ENCODE measurements around the gene HNRNPUL2. TPM values are rescaled to one million over a fixed set of nuclear protein-coding genes. Genes with fewer than 3 reads are reported as not detected.
"Not testable (repeated sequence)": the region's sequence is repeated elsewhere in the genome, so short reads cannot be mapped to it uniquely, and the experiment has no call there.

HNRNPUL2 gene
- total RNA-seq, 1 donor = 17.3 TPM

- H3K4me3 ChIP-seq (ENCODE audit: low read depth, low read length) = no peak overlapping the region
- TF ChIP-seq CTCF (IDR thresholded peaks at IDR 0.05; ENCODE audit: insufficient read depth, low read depth, low read length) = no peak
- no peak for DNase-seq (ENCODE audit: low read depth)
Measured at GRCh38 chr11:62747475-62748160, 20.4 kb upstream of the HNRNPUL2 start.

- H3K4me3 ChIP-seq (ENCODE audit: low read depth, low read length) = no peak overlapping the region
- no peak for DNase-seq (ENCODE audit: low read depth)
- TF ChIP-seq CTCF (IDR thresholded peaks at IDR 0.05; ENCODE audit: insufficient read depth, low read depth, low read length) = no peak
Measured at GRCh38 chr11:62737196-62737595, 9.9 kb upstream of the HNRNPUL2 start.

- peak; percentile 55 for DNase-seq (ENCODE audit: low read depth)
- peak; percentile 22 for TF ChIP-seq CTCF (IDR thresholded peaks at IDR 0.05; ENCODE audit: insufficient read depth, low read depth, low read length)
- no peak overlapping the region for H3K4me3 ChIP-seq (ENCODE audit: low read depth, low read length)
Measured at GRCh38 chr11:62732830-62733229, 5.6 kb upstream of the HNRNPUL2 start.

GRCh38 chr11:62730076-62730475, 2.8 kb upstream of the HNRNPUL2 start:
- not testable (repeated sequence) for DNase-seq (ENCODE audit: low read depth)
- H3K4me3 ChIP-seq (ENCODE audit: low read depth, low read length) = peak overlapping the region; percentile 91

- peak; percentile 90 for DNase-seq (ENCODE audit: low read depth)
- H3K4me3 ChIP-seq (ENCODE audit: low read depth, low read length) = peak within 1 kb of the TSS; percentile 91
- TF ChIP-seq CTCF (IDR thresholded peaks at IDR 0.05; ENCODE audit: insufficient read depth, low read depth, low read length) = no peak
Measured at GRCh38 chr11:62728171-62728988, 1.1 kb upstream of the HNRNPUL2 start, which contains the start of gene TTC9C. Gene TTC9C, plus strand, starts transcription at chr11:62728486. Its CDS starts 363 bp downstream, at chr11:62728849.

GRCh38 chr11:62727872-62728170, 564 bp upstream of the HNRNPUL2 start:
- DNase-seq (ENCODE audit: low read depth) = peak; percentile 99
- TF ChIP-seq CTCF (IDR thresholded peaks at IDR 0.05; ENCODE audit: insufficient read depth, low read depth, low read length) = no peak
- H3K4me3 ChIP-seq (ENCODE audit: low read depth, low read length) = peak overlapping the region; percentile 91

- DNase-seq (ENCODE audit: low read depth) = no peak
- H3K4me3 ChIP-seq (ENCODE audit: low read depth, low read length) = peak overlapping the region; percentile 91
- TF ChIP-seq CTCF (IDR thresholded peaks at IDR 0.05; ENCODE audit: insufficient read depth, low read depth, low read length) = no peak
Measured at GRCh38 chr11:62726915-62727164, 417 bp downstream of the HNRNPUL2 start.
